ENCODE data around the gene AKAP11. TPM values are rescaled to one million over a fixed set of nuclear protein-coding genes. Genes with fewer than 3 reads are reported as not detected.

The AKAP11 gene
- polyA plus RNA-seq, 3 donors: 33.5 to 36.8 (median 36.2) TPM

- DNase-seq (ENCODE audit: low read depth in 3 of 3, low spot score in 2 of 3): no peak
These were observed 2.6 kb downstream of the AKAP11 start for GRCh38 chr13:42274386-42275097.

- no peak for DNase-seq (ENCODE audit: low read depth in 3 of 3, low spot score in 2 of 3)
These were observed 3.1 kb downstream of the AKAP11 start for GRCh38 chr13:42275098-42275471.

GRCh38 chr13:42275506-42275905 is 3.6 kb downstream of the AKAP11 start:
- DNase-seq (ENCODE audit: low read depth in 3 of 3, low spot score in 2 of 3): no peak

GRCh38 chr13:42276683-42277082 is 4.7 kb downstream of the AKAP11 start:
- DNase-seq (ENCODE audit: low read depth in 3 of 3, low spot score in 2 of 3): no peak

GRCh38 chr13:42277618-42278276 is 5.8 kb downstream of the AKAP11 start:
- no peak for DNase-seq (ENCODE audit: low read depth in 3 of 3, low spot score in 2 of 3)

- DNase-seq (ENCODE audit: low read depth in 3 of 3, low spot score in 2 of 3): no peak
These were observed 7.1 kb downstream of the AKAP11 start for GRCh38 chr13:42279080-42279479.

GRCh38 chr13:42279986-42280385 is 8.0 kb downstream of the AKAP11 start:
- DNase-seq (ENCODE audit: low read depth in 3 of 3, low spot score in 2 of 3): no peak

GRCh38 chr13:42280537-42280936 is 8.6 kb downstream of the AKAP11 start:
- DNase-seq (ENCODE audit: low read depth in 3 of 3, low spot score in 2 of 3): no peak

GRCh38 chr13:42283574-42283973 is 11.6 kb downstream of the AKAP11 start:
- DNase-seq (ENCODE audit: low read depth in 3 of 3, low spot score in 2 of 3): no peak

- no peak for DNase-seq (ENCODE audit: low read depth in 3 of 3, low spot score in 2 of 3)
These were observed 12.1 kb downstream of the AKAP11 start for GRCh38 chr13:42284068-42284467.

GRCh38 chr13:42298392-42298791 is 26.4 kb downstream of the AKAP11 start:
- no peak for DNase-seq (ENCODE audit: low read depth in 3 of 3, low spot score in 2 of 3)

- no peak for DNase-seq (ENCODE audit: low read depth in 3 of 3, low spot score in 2 of 3)
These were observed 33.6 kb downstream of the AKAP11 start for GRCh38 chr13:42305503-42305902.

GRCh38 chr13:42307461-42307860 is 35.5 kb downstream of the AKAP11 start:
- no peak for DNase-seq (ENCODE audit: low read depth in 3 of 3, low spot score in 2 of 3)

GRCh38 chr13:42312817-42313431 is 41.0 kb downstream of the AKAP11 start:
- DNase-seq (ENCODE audit: low read depth in 3 of 3, low spot score in 2 of 3): no peak

GRCh38 chr13:42318570-42318969 is 46.6 kb downstream of the AKAP11 start:
- DNase-seq (ENCODE audit: low read depth in 3 of 3, low spot score in 2 of 3): no peak

GRCh38 chr13:42320375-42320787 is 48.4 kb downstream of the AKAP11 start:
- no peak for DNase-seq (ENCODE audit: low read depth in 3 of 3, low spot score in 2 of 3)

GRCh38 chr13:42322806-42323205 is 50.9 kb downstream of the AKAP11 start:
- DNase-seq (ENCODE audit: low read depth in 3 of 3, low spot score in 2 of 3): no peak

GRCh38 chr13:42324704-42325103 is 52.8 kb downstream of the AKAP11 start:
- DNase-seq (ENCODE audit: low read depth in 3 of 3, low spot score in 2 of 3): no peak

- no peak for DNase-seq (ENCODE audit: low read depth in 3 of 3, low spot score in 2 of 3)
These were observed 55.8 kb downstream of the AKAP11 start for GRCh38 chr13:42327725-42328124.

- no peak for DNase-seq (ENCODE audit: low read depth in 3 of 3, low spot score in 2 of 3)
These were observed 56.7 kb downstream of the AKAP11 start for GRCh38 chr13:42328672-42329071.

GRCh38 chr13:42329239-42329638 is 57.3 kb downstream of the AKAP11 start:
- DNase-seq (ENCODE audit: low read depth in 3 of 3, low spot score in 2 of 3): no peak

GRCh38 chr13:42331009-42331408 is 59.1 kb downstream of the AKAP11 start:
- no peak for DNase-seq (ENCODE audit: low read depth in 3 of 3, low spot score in 2 of 3)

Measured in right renal cortex interstitium (tissue), 3 donors.